ENCODE results near the gene LYRM1.
"Not testable (repeated sequence)": the region's sequence is repeated elsewhere in the genome, so short reads cannot be mapped to it uniquely, and the experiment has no call there.

LYRM1 gene, protein sequence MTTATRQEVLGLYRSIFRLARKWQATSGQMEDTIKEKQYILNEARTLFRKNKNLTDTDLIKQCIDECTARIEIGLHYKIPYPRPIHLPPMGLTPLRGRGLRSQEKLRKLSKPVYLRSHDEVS

GRCh38 chr16:20900299-20901067, at the start of gene LYRM1, which contains the start of gene DCUN1D3:
Gene LYRM1 (plus strand): TSS chr16:20900771. CDS start chr16:20915556, 14,785 bp downstream.
Gene DCUN1D3 (minus strand): TSS chr16:20900358. CDS start chr16:20862538, 37,820 bp downstream.
- peak within 1 kb of the TSS; percentile 98 for H3K27ac Mint-ChIP-seq
- peaks cover 59% of the 10 kb centered on the region for H3K36me3 Mint-ChIP-seq (ENCODE audit: low read depth)
- DNase-seq, result peak; percentile 92
- H3K4me3 Mint-ChIP-seq, result peak within 1 kb of the TSS; percentile 90
- no peaks in the 10 kb centered on the region for H3K27me3 Mint-ChIP-seq
- no peaks in the 10 kb centered on the region for H3K9me3 Mint-ChIP-seq
- H3K4me1 Mint-ChIP-seq (ENCODE audit: low read depth), result peaks cover 72% of the 10 kb centered on the region

DNA sequence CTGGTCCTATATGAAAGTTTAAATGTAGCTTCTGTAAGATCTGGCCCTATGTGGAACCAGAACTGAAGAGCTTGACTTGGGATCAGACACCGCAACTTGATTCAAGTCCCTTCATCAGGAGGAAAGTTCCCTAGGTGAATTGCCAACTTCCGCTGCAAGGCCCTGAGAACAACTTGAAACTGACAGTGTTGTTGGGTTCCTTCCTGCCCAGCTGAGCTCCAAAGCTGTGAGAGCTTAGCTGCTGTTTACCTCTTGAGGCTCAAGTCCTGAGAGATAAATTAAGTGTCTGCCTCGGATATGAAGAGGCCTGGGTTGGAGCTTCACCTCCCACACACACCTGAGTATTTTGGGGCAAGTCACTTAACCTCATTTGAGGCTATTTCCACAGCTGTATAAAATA, 49.6 kb upstream of the LYRM1 start:
- Mint-ChIP-seq H3K27me3 (no peaks in the 10 kb centered on the region), H3K36me3 (ENCODE audit: low read depth) (peaks cover 18% of the 10 kb centered on the region), H3K27ac (no peak overlapping the region), H3K9me3 (no peaks in the 10 kb centered on the region), H3K4me1 (ENCODE audit: low read depth) (peaks cover 7% of the 10 kb centered on the region), H3K4me3 (no peak overlapping the region)
- DNase-seq, result no peak

DNA sequence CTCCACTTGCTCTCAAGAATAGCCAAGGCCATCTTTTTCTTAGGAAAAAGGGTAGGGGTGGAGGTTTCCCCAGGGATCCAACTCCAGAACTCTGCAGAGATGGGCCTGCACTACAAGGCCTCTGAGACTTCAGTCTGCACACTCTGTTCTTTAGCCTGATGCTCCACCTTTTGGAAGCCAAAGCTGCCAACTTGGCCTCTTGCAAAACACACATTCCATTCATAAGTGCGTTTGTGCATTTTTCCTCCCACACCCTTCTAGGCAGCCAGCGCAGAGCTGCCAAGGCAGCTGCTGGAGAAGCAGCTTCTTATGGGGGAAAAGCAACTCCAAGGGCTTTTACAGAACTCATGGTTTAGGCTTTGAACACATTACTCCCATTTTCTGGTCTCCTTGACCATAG, 49.0 kb upstream of the LYRM1 start:
- Mint-ChIP-seq H3K27me3 (no peaks in the 10 kb centered on the region), H3K9me3 (no peaks in the 10 kb centered on the region), H3K4me3 (no peak overlapping the region), H3K27ac (no peak overlapping the region), H3K4me1 (ENCODE audit: low read depth) (peaks cover 7% of the 10 kb centered on the region), H3K36me3 (ENCODE audit: low read depth) (peaks cover 21% of the 10 kb centered on the region)
- DNase-seq, result no peak

DNA sequence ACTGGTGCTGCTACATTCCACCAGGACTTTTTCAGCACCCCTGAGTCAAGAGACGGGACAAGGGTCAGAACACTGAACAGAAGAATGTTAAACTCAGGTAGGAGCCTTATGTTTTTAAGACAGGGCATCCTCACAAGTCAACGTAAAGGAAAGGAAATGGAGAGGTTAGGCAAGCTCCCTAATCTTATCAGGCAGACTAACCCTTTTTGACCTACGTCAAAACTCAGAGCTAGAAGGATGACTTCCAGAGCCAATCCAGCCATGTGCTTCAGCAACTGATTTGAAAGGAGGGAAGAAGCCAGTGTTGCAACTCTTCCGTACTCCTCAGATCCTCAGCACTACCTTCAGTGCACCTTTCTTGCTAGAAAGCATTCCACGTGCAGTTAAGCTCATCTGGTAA, 47.4 kb upstream of the LYRM1 start:
- no peak for DNase-seq
- Mint-ChIP-seq H3K9me3 (no peaks in the 10 kb centered on the region), H3K36me3 (ENCODE audit: low read depth) (peaks cover 31% of the 10 kb centered on the region), H3K27ac (no peak overlapping the region), H3K27me3 (no peaks in the 10 kb centered on the region), H3K4me3 (no peak overlapping the region), H3K4me1 (ENCODE audit: low read depth) (peaks cover 7% of the 10 kb centered on the region)

- peaks cover 33% of the 10 kb centered on the region for H3K36me3 Mint-ChIP-seq (ENCODE audit: low read depth)
- H3K4me3 Mint-ChIP-seq, result no peak overlapping the region
- H3K27me3 Mint-ChIP-seq, result no peaks in the 10 kb centered on the region
- H3K9me3 Mint-ChIP-seq, result no peaks in the 10 kb centered on the region
- DNase-seq, result no peak
- H3K27ac Mint-ChIP-seq, result peak overlapping the region; percentile 38
- peaks cover 7% of the 10 kb centered on the region for H3K4me1 Mint-ChIP-seq (ENCODE audit: low read depth)
Observed at GRCh38 chr16:20853981-20854620, 46.5 kb upstream of the LYRM1 start.

DNA sequence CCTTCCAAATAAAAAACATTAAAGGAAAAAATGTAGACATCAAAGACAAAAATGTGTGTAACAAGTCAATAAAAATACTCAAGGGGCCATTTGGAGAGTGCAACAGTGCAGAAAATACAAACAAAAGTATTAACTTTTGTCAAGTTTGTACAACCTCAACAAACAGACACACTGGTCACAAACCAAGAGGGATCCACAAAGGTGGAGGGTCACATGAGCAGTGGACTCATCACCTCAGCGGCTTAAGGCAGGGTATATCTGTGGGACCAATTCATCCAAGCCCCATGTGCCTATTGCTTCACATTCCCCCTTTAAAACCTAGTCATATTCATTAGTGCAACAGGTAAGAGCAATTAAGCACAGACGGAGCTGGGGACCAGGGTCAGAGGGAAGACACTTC, 45.6 kb upstream of the LYRM1 start:
- Mint-ChIP-seq H3K9me3 (no peaks in the 10 kb centered on the region), H3K4me1 (ENCODE audit: low read depth) (peaks cover 4% of the 10 kb centered on the region), H3K27ac (no peak overlapping the region), H3K27me3 (no peaks in the 10 kb centered on the region), H3K36me3 (ENCODE audit: low read depth) (peaks cover 42% of the 10 kb centered on the region), H3K4me3 (no peak overlapping the region)
- no peak for DNase-seq

DNA sequence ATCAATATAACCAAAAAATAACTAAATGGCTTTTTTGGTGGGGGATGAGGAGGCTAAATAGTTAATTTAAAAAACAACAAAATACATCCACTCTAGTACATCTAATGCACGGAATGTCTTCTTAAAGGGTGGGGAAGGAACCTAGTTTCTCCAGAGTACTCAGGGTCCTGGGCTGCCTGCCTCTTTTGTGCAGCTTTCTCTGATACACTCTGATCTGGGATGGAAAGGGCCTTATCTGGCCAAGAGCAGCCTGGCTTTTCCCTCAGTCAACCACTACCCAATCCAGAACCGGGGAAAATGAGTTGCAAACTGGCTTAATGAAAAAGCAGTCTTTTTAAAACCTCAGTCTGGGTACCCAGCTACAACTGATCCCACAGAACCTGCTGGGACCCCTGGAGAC, 43.3 kb upstream of the LYRM1 start:
- no peak for DNase-seq
- no peaks in the 10 kb centered on the region for H3K4me1 Mint-ChIP-seq (ENCODE audit: low read depth)
- peaks cover 61% of the 10 kb centered on the region for H3K36me3 Mint-ChIP-seq (ENCODE audit: low read depth)
- no peak overlapping the region for H3K27ac Mint-ChIP-seq
- H3K9me3 Mint-ChIP-seq, result no peaks in the 10 kb centered on the region
- H3K4me3 Mint-ChIP-seq, result no peak overlapping the region
- no peaks in the 10 kb centered on the region for H3K27me3 Mint-ChIP-seq

- Mint-ChIP-seq H3K4me3 (no peak overlapping the region), H3K36me3 (ENCODE audit: low read depth) (peaks cover 69% of the 10 kb centered on the region)
Observed at GRCh38 chr16:20859229-20859628, 41.3 kb upstream of the LYRM1 start.

GRCh38 chr16:20859699-20860098, 40.9 kb upstream of the LYRM1 start:
- peaks cover 65% of the 10 kb centered on the region for H3K36me3 Mint-ChIP-seq (ENCODE audit: low read depth)
- peaks cover 8% of the 10 kb centered on the region for H3K4me1 Mint-ChIP-seq (ENCODE audit: low read depth)
- no peak overlapping the region for H3K4me3 Mint-ChIP-seq
- H3K27ac Mint-ChIP-seq, result no peak overlapping the region
- no peaks in the 10 kb centered on the region for H3K27me3 Mint-ChIP-seq
- H3K9me3 Mint-ChIP-seq, result no peaks in the 10 kb centered on the region
- no peak for DNase-seq

More at GRCh38 chr16:20859229-20859628, 41.3 kb upstream of the LYRM1 start:
- peaks cover 5% of the 10 kb centered on the region for H3K4me1 Mint-ChIP-seq (ENCODE audit: low read depth)
- no peak overlapping the region for H3K27ac Mint-ChIP-seq
- no peak for DNase-seq
- no peaks in the 10 kb centered on the region for H3K27me3 Mint-ChIP-seq
- H3K9me3 Mint-ChIP-seq, result no peaks in the 10 kb centered on the region

DNA sequence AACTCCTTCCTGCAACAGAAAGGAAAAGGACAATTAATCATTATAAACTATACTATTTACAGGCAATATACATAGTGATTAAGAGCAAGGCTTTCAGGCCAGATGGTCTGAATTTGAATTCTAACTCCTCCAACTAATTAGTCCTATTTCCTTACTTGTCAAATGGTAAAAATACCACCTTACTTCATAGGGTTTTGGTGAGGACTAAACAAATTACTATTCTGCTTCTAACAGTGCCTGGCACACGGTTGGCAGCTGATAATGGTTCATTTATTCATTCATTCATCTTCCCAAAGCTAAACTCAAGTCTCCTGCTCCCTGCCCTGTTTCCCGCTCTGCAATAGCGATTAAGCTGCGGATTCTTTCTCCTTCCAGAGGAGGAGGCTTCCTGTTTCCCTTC, 40.2 kb upstream of the LYRM1 start:
- Mint-ChIP-seq H3K4me3 (no peak overlapping the region), H3K9me3 (no peaks in the 10 kb centered on the region), H3K27me3 (no peaks in the 10 kb centered on the region), H3K27ac (no peak overlapping the region), H3K36me3 (ENCODE audit: low read depth) (peaks cover 58% of the 10 kb centered on the region), H3K4me1 (ENCODE audit: low read depth) (peaks cover 10% of the 10 kb centered on the region)
- no peak for DNase-seq

DNA sequence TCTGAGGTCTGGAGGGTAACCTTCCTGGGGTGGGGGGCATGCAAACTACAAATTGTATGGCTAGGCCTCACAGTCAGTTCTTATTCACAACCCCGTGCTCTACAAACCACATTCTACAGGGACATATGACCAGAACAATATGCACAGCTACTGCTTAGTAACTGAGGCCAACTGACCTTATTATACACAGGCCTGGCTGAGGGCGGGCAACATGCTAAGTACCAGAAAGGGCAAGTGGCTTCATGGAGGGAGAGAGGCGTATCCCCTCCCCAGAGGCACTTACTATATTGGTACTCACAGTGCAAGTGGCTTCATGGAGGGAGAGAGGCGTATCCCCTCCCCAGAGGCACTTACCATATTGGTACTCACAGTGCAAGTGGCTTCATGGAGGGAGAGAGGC, 39.6 kb upstream of the LYRM1 start:
- H3K36me3 Mint-ChIP-seq (ENCODE audit: low read depth), result peaks cover 54% of the 10 kb centered on the region
- H3K9me3 Mint-ChIP-seq, DNase-seq: not testable (repeated sequence)

DNA sequence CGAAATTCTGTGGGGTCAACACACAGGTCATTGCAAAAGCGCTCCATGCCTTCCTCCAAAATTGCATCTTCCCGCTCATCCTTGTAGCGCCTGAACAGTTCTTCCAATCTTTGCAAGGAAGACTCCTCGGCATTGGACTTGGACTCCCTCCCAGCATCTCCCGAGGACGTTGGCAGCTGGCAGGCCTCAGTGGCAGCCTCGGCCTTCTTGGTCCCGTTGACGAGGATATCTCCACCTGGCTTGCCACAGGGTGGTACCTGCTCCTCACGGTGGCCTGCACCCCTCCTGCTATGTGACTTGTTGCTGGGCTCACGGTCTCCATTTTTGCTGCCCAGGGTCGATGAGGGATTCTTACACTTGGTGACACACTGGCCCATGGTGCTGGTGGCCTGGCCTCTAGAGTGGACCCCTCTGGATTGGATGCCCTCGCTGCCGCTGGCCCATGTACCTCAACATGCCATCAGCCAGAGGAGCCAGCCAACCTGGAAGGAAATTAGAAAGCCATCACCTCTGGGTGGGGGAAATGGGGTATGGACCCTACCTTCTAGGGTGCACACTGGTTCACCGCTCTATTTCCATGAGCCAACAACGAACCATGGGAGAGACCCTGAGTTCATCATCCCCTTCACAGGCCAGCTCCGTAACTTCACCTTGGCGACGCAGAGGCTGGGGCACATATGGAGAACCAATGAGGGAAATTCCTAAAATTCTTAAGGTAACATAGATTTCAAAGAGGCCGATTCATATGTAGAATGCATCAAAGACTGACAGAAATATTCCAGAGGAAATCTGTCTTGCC, 38.2 kb upstream of the LYRM1 start:
- Mint-ChIP-seq H3K27me3 (no peaks in the 10 kb centered on the region), H3K9me3 (no peaks in the 10 kb centered on the region), H3K4me3 (no peak overlapping the region), H3K36me3 (ENCODE audit: low read depth) (peaks cover 47% of the 10 kb centered on the region), H3K27ac (no peak overlapping the region), H3K4me1 (ENCODE audit: low read depth) (peaks cover 29% of the 10 kb centered on the region)
- DNase-seq, result no peak

More for the DNA sequence above, 39.6 kb upstream of the LYRM1 start:
- peaks cover 16% of the 10 kb centered on the region for H3K4me1 Mint-ChIP-seq (ENCODE audit: low read depth)
- not testable (repeated sequence) for H3K27me3 Mint-ChIP-seq, H3K4me3 Mint-ChIP-seq, H3K27ac Mint-ChIP-seq

DNA sequence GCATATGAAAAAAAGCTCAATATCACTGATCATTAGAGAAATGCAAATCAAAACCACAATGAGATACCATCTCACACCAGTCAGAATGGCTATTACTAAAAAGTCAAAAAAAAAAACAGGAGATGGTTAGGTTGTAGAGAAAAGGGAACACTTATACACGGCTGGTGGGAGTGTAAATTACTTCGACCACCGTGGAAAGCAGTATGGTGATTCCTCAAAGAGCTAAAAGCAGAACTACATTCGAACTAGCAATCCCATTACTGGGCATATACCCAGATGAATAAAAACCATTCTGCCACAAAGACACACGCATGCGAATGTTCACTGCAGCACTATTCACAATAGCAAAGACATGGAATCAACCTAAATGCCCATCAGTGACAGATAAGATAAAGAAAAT, 36.2 kb upstream of the LYRM1 start:
- not testable (repeated sequence) for H3K27ac Mint-ChIP-seq, DNase-seq, H3K27me3 Mint-ChIP-seq, H3K9me3 Mint-ChIP-seq, H3K4me3 Mint-ChIP-seq
- Mint-ChIP-seq H3K4me1 (ENCODE audit: low read depth) (peaks cover 29% of the 10 kb centered on the region), H3K36me3 (ENCODE audit: low read depth) (peaks cover 37% of the 10 kb centered on the region)

DNA sequence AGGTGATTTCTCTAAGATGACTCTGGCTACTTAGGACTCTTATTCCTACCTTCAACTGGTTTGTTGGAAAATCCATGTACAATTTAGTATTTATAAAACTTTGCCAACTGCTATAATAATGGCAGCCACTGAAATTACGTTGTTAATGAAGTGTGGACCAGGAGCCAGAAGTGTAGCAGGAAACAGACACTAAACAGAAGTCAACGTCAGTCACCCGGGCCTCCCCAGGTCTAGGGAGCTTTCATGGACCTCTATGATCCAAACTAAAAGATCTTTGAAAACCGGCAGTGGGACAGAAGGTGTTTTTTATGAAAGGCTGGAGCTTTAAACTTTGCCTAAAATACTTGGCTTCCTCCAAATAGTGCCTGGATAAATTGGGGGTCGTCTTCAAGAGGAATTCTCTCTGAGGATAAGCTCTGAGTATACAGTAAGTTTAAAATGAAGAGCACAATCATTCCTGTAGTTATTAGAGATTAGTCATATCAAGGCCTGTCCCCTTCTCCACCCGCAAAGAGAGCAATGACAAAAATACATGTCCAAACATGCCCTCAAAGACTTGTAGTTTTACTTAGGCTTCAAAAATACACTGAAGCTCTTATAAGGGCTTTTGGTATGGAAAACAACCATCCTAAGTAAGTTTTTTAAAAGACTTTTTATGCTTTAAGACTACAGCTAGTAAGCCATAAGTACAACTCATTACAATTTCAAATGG, 35.0 kb upstream of the LYRM1 start:
- Mint-ChIP-seq H3K27me3 (no peaks in the 10 kb centered on the region), H3K27ac (peak overlapping the region; percentile 72), H3K4me3 (no peak overlapping the region), H3K9me3 (no peaks in the 10 kb centered on the region), H3K36me3 (ENCODE audit: low read depth) (peaks cover 27% of the 10 kb centered on the region), H3K4me1 (ENCODE audit: low read depth) (peaks cover 29% of the 10 kb centered on the region)
- DNase-seq, result no peak

Data from activated T-cell treated with anti-CD3 and anti-CD28 coated beads, Interleukin-2, amount 50 U/mL, for 24 hours (primary cell).